HFFc6 (cell line): ENCODE data around the gene SBK3. TPM values are rescaled to one million over a fixed set of nuclear protein-coding genes. Genes with fewer than 3 reads are reported as not detected.

Source experiments
- DNase-seq: peaks from one replicate; pipeline ENCODE4 v3.0.0-alpha.2; 2018
- H3K27ac Mint-ChIP-seq: 2 replicates; pipeline ENCODE4 v1.8.0; 2020; ENCODE audit warnings: mild to moderate bottlenecking, mixed read lengths
- H3K27me3 Mint-ChIP-seq: 2 replicates; pipeline ENCODE4 v1.8.0; 2021; ENCODE audit warnings: mild to moderate bottlenecking, moderate library complexity, mixed read lengths; ENCODE audit not compliant: insufficient read depth
- H3K36me3 Mint-ChIP-seq: 2 replicates; pipeline ENCODE4 v1.8.0; 2021; ENCODE audit warnings: low read depth, mixed read lengths
- H3K4me1 Mint-ChIP-seq: 2 replicates; pipeline ENCODE4 v1.8.0; 2020; ENCODE audit warnings: low read depth, mixed read lengths
- H3K4me3 Mint-ChIP-seq: 2 replicates; pipeline ENCODE4 v1.8.0; 2020; ENCODE audit warnings: mild to moderate bottlenecking, moderate library complexity, mixed read lengths
- H3K9me3 Mint-ChIP-seq: 2 replicates; pipeline ENCODE4 v1.8.0; 2020; ENCODE audit warnings: mild to moderate bottlenecking, mixed read lengths
- CTCF ChIP-seq: fragments of 200-600 bp; sonication (generic); IDR thresholded peaks from 2 replicates; pipeline ENCODE4 v1.5.0; 2021; ENCODE audit warnings: antibody characterized with exemption, mild to moderate bottlenecking
- total RNA-seq, 6 experiments: library from RNA; stranded (reverse); fragmentation: NEBNext Ultra II Directional; extraction: Animal tissue kit (Norgen Biotek cat#: 25700); gene quantifications; 2 replicates in 1 of 6; 3 replicates in 5 of 6; pipeline ENCODE4 v1.2.3, GENCODE V29; 2021

Gene SBK3
- total RNA-seq, 6 experiments from 2014 or later, result not detected

- Mint-ChIP-seq H3K4me1 (peaks cover 9% of the 10 kb centered on the region; the same call in 1 of the 2 replicates), H3K4me3 (no peak overlapping the region), H3K9me3 (no peaks in the 10 kb centered on the region), H3K27ac (no peak overlapping the region), H3K36me3 (peaks cover 36% of the 10 kb centered on the region), H3K27me3 (peaks cover 8% of the 10 kb centered on the region)
- TF ChIP-seq CTCF, result no peak
- DNase-seq, result no peak
Observed at GRCh38 chr19:55504981-55505380, 40.4 kb downstream of the SBK3 start.

- peaks cover 8% of the 10 kb centered on the region for H3K27me3 Mint-ChIP-seq
- H3K27ac Mint-ChIP-seq, result peak overlapping the region; percentile 78; the same call in 1 of the 2 replicates
- H3K4me3 Mint-ChIP-seq, result peak overlapping the region; percentile 82
- H3K9me3 Mint-ChIP-seq, result no peaks in the 10 kb centered on the region
- H3K4me1 Mint-ChIP-seq, result peaks cover 9% of the 10 kb centered on the region; the same call in 1 of the 2 replicates
- DNase-seq, result no peak
- H3K36me3 Mint-ChIP-seq, result peaks cover 36% of the 10 kb centered on the region
- TF ChIP-seq CTCF, result peak; percentile 10
Observed at GRCh38 chr19:55504252-55504603, 41.1 kb downstream of the SBK3 start.

- Mint-ChIP-seq H3K27ac (peak overlapping the region; percentile 78), H3K4me3 (peak overlapping the region; percentile 82), H3K27me3 (peaks cover 8% of the 10 kb centered on the region), H3K9me3 (no peaks in the 10 kb centered on the region), H3K4me1 (peaks cover 15% of the 10 kb centered on the region; the same call in 1 of the 2 replicates), H3K36me3 (peaks cover 36% of the 10 kb centered on the region)
- TF ChIP-seq CTCF, result peak; percentile 100
- DNase-seq, result peak; percentile 68
Observed at GRCh38 chr19:55503502-55504251, 41.7 kb downstream of the SBK3 start.

- H3K27me3 Mint-ChIP-seq, result peaks cover 8% of the 10 kb centered on the region
- no peak for DNase-seq
- no peak for TF ChIP-seq CTCF
- peaks cover 34% of the 10 kb centered on the region for H3K36me3 Mint-ChIP-seq
- H3K9me3 Mint-ChIP-seq, result no peaks in the 10 kb centered on the region
- H3K4me3 Mint-ChIP-seq, result peak overlapping the region; percentile 32; the same call in 1 of the 2 replicates
- H3K27ac Mint-ChIP-seq, result no peak overlapping the region; the same call in 1 of the 2 replicates
- peaks cover 15% of the 10 kb centered on the region; the same call in 1 of the 2 replicates for H3K4me1 Mint-ChIP-seq
Observed at GRCh38 chr19:55503157-55503501, 42.2 kb downstream of the SBK3 start.

- Mint-ChIP-seq H3K9me3 (no peaks in the 10 kb centered on the region), H3K27ac (peak overlapping the region; percentile 6; the same call in 1 of the 2 replicates), H3K36me3 (peaks cover 28% of the 10 kb centered on the region), H3K4me1 (peaks cover 18% of the 10 kb centered on the region; the same call in 1 of the 2 replicates), H3K27me3 (peaks cover 8% of the 10 kb centered on the region), H3K4me3 (no peak overlapping the region)
- TF ChIP-seq CTCF, result no peak
- no peak for DNase-seq
Observed at GRCh38 chr19:55502197-55502952, 43.0 kb downstream of the SBK3 start.
